HG02588 (cell line): ENCODE data around the gene PRKCD.
"Not testable (repeated sequence)": the region's sequence is repeated elsewhere in the genome, so short reads cannot be mapped to it uniquely, and the experiment has no call there.

Experiments
- ATAC-seq: cut with Tn5 transposase; IDR thresholded peaks from one replicate; pipeline ENCODE4 v1.9.1; 2021; ENCODE audit warnings: mild to moderate bottlenecking, moderate library complexity; ENCODE audit not compliant: unreplicated experiment

The PRKCD gene

DNA sequence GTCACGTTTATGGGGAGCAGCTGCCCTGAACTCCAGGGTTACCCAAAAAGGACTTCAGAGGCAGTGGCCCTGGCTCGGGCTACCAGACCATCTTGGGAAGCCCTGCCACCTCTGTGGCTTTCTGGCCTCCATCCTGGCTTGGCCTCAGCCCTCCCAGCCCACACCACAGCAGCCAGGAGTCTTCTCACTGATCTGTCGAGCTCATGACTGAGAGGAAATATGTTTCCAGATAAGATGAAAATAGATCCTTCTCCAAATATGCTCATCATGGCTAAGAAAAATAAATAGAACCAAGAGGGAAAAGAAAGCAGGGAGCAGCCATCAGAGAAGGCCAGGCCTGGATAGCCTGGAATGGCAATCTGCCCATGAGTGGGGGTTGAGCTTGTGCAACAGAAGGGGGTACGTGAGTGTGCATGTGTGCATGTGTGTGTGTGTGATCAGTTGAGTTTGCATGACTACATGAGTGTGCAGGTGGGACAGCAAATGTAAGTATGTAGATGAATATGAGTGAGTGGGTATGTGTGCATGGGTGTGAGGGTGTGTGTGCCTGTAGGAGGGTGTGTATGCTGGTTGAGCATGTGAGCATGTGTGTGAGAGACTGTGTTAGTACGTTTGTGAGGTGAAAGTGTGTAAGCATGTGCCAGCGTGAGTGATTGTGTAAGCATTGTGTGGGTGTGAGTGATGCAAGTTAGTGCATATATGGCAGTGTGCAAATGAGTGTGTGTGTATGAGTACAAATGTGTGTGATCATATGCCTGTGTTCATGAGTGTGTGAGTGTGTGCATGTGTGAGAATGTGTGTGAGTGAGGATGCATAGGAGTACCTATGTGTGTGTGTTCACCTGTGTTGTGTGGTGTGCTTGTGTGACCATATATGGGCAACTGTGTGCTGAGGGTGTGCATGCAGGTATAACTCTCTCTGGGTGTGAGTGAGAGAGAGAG, 20.8 kb upstream of the PRKCD start:
- no peak for ATAC-seq

DNA sequence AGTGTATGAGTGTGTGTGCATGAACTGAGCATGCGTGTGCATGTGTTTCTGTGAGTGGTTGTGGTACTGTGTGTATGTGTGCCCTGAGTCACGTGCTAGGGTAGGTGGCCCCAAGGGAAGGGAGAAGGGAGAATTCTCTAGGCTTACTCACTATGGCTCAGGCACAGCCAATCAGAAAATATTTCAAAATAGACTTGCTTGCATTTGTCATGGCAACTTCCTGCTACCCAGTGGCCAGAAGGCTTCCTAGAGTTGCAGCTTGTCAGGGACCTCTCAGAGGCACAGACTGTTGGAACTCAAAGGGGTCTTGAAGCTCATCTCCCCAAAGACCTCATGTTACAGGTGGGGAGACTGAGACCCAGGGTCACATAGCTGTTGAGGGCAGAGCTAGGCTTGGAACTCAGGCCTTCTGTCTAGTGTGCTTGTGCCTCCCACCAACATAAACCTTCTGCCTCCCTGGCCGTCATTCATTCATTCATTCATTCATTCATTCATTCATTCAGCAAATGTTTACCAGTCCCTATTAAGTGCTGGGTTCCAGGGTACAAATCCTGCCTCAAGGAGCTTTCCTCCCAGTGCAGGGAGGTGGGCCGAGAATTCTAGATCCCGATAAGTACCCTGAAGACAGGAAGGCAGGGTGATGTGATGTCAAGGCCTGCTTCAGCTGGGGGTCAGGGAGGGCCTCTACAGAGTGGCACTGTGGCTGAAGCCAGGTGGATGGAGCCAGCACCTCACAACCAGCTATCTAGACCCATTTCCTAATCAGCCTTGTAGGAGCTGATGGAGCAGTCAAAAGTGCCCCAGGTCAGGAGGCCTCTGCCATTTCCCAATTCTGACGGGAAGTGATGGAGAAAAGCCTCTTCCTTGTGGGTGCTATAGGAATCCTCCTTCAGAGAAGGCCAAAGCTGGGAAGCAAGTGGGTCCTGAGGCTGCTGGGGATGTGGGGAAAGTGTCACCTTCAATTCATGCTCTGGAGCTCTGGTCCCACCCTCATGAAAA, 19.9 kb upstream of the PRKCD start:
- ATAC-seq: no peak

DNA sequence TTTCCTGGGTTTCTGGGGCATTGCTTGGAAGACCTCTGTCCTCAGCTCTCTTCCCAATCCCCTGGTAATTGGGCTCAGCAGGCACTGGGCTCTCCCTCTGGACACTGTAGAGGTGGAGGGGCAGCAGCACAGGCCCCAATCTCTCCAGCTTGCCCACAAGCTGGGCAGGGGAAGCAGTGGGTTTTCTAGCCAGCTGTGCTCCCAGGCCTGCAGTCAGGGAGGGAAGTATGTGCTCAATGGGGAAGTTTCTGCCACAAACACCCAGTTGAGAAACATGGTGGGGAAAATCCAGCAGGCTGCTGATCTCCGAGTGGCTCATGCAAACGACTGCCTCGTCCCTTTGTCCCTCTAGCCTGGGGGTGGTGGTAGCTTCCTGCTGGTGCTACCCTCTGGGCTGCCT, 18.0 kb upstream of the PRKCD start:
- ATAC-seq: no peak

DNA sequence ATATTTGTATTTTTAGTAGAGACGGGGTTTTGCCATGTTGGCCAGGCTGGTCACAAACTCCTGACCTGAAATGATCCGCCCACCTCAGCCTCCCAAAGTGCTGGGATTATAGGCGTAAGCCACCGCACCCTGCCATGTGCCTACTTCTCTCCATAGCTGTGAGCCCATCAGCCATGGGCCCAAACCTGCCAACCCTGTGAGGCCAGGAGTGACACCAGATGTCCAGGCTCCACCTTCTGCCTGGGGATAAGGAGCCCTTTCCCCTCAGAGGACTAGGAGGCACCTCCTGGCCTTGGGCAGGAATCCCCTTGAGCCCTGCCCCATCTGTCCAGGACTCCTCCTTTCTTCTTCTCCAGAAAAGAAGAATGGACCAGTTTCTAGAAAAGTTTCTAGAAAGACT, 16.6 kb upstream of the PRKCD start:
- ATAC-seq: no peak

DNA sequence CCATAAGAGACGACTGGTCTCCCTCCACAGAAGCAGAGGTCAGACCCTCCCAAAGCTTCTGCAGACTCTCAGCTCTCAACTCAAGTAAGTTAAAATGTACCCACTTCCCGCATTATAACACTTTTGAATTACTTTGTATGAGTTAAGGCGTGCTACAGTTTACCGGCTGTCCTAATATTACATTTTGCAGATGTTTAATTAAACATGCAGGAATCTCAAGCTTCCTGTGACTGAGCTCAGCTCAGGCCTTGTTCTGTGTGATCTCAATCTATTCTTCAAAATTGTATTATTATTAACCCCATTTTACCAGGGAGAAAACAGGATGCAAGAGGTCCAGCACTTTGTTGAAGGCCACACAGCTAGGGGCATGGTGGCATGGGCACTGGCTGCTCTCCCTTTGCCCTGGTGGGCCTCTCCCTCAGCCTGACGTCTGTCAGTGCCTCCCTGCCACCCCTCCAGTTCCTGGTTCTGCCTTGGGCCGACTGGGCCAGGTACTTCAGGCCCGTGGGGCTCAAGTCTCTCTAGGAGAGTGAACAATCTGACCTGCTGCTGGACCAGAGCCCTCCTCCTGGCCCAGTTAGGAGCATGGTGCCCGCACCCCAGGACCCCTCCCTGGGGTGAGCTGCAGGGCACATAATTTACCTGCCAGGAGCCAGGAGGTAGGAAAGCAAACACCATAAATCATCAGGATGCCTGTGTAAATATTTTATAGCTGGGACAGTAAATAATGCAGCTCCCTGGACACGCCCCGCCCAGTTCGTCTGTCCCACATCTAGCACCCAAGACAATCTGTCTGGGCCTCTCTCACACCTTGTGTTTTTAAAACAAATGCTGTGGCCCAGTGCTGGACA, 15.9 kb upstream of the PRKCD start:
- no peak for ATAC-seq

DNA sequence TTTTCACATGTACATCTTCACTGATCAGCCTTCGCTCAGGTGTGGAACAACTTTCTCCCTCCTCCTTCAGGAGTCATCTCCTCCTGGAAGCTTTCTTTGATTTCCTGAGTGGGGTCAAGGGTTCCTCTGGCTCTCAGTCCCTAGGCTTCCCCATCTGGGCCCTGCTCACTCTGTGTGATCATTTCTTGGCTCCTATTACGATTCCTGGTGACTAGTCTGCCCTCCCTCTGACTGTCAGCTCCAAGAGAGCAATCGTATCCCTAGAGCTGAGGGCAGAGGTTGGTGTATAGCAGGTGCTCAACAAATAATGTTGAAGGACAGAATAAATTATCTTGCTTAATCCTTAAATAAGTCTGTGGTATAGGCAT, 15.3 kb upstream of the PRKCD start:
- no peak for ATAC-seq

DNA sequence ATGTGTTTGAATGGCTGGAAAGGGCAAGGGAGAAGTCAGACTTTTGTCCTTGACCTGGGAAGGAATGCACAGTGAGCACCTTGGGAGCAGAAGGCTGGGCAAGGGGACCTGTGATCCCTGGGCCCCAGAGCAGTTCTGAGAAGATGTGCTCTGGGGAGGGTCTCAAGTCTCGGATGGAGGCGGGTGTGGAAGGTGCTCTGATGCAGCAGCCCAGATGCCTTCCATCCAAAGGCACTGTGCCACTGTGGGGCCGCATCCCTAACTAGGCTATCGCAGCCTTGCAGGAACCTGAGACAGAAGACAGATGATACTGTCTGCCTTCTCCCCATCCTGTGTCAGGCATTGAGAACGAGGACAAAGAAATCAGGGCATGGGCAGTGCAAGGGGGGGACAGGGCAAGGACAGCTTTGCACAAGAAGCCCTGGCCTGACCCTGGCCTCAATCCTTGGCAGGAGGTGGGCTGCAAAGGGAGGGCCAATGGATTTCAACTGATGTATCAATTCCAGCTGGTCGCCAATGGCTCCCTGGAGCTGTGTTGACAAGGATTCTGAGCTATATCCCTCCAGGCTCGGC, 14.6 kb upstream of the PRKCD start:
- no peak for ATAC-seq

DNA sequence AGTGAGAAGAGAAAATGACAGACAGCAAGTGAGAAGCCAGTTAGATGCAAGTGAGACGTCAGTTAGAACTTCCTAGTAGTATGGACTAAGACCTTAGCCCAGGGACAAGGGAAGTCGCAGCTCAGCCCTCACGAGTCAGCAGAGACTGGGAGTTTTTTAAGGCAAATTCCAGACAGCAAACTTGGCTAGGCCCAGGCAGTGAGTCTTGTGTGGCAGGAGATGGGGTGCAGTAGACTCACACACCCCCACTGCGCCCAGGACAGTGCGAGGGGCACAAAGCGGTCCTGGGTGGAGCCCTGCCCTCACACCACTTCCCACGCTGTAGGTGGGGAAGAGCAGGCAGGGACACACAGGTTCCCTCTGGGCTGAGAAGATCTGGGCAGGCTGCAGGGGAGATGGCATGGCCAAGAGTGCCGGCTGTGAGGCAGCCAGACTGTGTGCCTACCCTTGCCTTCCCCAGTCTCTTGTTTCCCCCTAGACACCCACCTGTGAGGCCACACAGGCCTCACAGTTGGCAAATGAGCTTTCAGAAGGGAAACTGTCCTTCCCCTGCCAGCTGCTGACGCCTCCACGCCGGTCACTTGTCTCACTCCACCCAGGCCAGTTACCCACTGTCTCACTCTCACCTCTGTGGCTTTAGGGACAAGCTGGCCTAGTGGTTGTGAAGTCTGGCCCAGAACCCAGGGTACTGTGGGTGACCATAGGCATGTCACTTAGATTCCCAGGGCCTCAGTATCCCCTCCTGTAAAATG, 13.7 kb upstream of the PRKCD start:
- ATAC-seq: no peak

DNA sequence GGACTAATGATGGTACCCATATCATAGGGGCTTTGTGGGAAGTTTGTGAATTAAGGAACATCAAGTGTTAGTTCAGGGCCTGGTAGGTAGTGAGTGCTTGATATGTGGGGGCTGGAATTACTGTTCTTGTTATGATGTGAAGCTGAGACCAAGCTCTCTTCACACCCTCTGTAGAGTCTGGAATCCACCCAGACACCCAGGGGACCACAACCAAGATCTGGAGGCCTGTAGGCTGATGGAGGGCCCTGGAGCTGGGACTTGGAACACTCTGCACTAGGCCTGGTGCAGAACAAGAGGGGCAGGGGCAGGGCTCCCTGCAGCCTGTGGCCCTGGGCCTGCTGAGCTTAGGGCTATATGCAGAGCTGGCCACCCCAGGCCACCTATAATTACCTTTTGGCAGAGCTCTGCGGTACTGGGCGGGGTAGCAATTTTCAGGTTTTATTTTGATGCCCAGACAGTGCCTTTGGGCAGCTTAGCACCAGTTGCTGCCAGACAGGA, 13.1 kb upstream of the PRKCD start:
- ATAC-seq: no peak

DNA sequence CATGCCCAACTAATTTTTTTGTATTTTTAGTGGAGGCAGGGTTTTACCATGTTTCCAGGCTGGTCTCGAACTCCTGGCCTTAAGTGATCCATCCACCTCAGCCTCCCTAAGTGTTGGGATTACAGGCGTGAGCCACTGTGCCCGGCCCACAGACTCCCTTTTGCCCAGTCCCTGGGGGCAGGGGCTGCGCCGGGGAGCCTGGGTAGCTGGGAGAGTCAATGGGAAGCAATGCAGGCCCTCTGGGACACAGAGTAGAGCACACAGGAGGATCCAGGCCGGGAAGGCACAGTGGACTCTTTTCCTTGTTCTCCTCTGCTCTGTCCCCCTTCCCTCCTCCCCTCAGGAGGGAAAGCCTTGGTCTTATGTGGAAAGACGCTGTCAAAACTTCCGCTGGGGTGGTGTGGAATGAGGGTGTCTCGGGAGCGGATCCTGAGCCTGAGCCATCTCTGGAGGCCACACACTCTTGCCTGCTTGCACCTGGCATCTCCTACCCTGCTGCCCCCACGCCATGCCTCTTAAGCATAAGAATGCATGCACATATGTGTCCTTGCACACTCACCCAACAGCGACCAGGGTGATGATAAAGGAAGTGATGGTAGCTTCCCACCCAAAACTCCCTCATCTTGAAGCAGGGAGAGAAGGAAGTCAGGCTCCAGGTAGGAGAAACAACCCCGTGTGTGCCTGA, 11.9 kb upstream of the PRKCD start:
- no peak for ATAC-seq

DNA sequence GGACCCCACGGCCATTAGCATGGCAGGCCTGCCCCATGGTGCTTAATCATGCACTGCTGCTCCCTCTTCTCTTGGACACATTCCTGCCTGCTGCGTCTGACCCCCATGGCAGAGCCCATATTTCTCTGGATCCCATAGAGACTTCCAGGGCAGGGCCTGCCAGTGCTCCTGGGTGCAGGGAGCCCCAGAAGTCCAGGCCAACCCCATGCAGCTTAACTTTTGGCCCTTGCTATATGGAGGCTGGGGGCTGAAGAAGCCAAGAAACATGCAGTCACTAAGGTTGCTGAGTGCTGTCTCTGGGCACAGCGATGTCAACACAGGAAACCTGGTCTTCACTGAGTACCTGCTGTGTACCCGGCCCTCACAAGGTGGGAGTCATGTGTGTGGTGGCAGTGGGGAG, 11.3 kb upstream of the PRKCD start:
- ATAC-seq: no peak

DNA sequence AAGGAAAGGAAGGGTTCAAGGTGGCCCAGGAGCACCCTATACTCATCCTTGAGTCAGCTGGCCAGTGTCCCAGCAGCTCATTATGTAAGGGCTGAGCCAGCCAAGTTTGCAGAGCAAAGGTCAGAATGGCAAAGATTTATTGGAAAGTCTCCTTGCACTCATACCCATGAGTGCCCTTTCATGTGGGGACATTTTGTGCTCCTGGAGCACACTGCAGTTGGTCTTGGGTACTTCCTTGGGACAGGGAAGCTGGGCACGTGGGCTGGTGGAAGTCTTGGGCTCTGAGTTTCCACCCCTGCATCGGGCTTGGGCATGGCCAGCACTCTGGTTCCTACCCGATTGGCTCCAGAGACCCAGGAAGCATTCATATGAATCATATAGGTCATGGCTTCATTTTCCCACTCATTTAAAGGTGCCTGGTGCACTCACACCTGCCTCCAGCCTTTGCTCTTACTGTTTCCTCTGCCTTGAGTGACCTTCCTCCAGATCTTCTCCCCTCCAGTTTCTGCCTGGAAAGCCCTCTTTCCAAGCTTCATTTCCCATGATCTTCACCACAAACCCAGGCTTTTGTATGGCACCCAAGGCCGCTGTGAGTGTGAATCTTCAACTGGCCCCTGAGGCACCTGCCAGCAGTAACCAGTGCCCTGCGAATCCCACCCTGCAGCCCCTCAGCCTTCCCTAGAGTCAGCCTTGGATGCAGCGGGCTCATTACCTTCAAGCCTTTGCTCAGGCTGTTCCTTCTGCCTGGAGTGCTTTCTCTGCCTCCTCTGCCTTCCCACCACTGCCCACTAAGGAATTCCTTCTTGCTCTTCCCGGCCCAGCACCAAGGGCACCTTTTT, 10.5 kb upstream of the PRKCD start:
- ATAC-seq: no peak

DNA sequence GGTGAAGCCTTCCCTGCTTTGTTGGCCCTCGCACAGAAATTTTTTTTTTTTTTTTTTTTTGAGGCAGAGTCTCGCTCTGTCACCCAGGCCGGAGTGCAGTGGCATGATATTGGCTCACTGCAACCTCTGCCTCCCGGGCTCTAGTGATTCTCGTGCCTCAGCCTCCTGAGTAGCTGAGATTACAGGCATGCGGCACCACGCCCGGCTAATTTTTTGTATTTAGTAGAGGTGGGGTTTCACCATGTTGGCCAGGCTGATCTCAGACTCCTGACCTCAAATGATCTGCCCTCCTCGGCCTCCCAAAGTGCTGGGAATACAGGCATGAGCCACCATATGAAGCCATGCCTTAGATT, 9.9 kb upstream of the PRKCD start:
- ATAC-seq: not testable (repeated sequence)

DNA sequence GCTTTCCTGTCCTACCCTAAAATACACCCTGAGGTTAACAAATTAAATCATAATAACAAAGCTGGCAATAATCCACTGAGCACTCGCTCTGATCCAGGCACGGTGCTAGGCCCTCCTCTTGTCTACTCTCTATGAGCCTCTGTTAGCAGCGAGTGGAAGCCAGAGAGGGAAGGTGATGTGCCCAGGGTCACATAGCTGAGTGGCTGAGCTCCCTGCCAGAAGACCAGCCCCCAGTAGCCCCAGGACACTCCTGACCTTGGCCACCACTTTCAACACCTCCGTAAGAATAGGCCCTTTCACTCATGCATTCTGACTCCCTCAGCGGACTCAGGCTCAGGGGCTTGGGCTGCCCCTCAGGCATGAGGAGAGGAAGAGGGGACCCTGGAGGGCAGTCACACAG, 9.5 kb upstream of the PRKCD start:
- ATAC-seq: no peak

DNA sequence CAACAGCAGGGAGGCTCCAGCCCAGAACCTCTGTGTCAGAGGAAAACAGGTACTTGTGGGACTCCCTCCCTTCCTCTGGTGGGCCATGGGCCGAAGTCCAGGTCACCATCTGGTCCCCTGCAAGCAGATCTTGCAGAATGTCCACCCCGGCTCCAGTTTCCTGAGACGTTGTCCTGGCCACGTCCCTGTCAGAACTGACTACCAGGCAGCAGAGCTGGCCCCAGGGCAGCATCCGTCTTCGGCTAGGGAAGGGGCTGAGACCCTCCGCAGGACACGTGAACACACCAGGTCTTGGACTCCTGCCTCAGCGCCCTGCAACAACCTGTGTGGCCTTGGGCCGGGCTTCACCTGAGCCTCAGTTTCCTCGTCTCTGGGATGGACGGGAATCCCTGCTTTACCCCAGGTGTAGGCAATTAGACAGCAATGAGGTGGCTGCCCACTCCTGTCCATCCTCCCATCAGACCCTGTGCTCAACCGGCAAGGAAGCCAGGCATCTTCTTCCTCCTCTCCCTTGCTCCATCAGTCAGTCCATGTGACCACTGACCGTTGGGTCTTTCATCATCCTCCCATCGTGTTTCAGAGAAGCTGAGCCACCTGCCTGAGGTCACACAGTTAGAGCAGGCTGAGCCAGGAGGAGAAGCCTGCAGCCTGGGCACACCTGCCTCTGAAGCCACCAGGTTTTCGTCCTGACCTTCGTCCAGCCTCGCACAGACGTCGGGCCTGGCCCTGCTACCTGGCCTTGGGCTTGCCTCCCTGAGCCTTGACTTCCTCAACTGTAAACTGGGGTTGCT, 8.9 kb upstream of the PRKCD start:
- ATAC-seq: no peak

DNA sequence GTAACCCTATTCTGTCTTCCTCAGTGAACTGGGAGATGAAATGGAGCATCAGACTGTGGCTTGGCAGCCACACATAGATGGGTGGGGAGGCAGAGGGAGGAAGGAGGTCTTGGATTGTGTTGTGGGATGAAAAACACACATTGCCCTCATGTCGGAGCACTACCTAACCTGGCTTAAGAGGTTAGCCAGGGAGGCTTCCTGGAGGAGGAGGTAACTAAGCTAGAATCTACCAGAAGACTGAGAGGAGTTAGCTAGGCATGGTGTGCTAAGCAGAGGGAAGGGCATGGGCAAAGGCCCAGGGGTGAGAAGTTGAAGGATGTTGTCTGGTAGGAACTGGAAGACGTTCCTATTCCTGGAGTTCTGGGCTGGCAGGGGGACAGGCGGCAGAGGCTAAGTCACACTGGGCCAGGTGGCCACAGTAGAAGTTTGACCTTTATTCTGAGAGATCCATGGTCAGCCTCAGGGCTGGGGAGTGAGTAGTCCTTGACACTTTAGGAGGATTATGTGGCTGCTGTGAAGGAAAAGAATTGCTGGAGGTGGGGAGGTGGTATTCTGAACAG, 7.7 kb upstream of the PRKCD start:
- no peak for ATAC-seq

DNA sequence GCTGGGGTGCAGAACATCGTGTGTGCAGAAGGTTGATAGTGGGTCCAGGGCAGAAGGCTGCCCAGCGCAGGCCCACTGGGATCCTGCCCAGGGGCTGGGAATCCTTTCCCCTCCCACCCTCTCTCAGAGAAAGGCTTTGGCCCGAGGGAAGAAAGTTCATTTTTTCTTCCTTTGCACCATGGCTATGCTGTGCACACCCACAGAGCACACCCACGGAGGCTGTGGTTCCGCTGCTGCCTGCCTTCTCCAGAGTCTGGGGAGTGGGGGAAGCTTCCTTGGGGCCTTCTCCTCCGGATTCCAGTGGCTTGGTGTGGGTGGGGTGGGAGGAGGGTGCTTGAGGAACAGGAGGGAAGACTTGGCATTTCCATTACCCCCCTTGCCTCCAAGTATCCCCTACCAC, 7.0 kb upstream of the PRKCD start:
- no peak for ATAC-seq
